WI38 (cell line): Measurements from ENCODE around the gene NFILZ.

Experiments used
- H3K4me3 ChIP-seq: 2 replicates; pipeline ENCODE4 v1.5.1; 2011; ENCODE audit warnings: low read depth, mild to moderate bottlenecking, control low read depth, low read length
- TF ChIP-seq, protein P1 (sequence below): IDR thresholded peaks from 2 replicates; pipeline ENCODE4 v1.5.1; 2012; ENCODE audit warnings: low read depth, mild to moderate bottlenecking, control low read depth, low read length

NFILZ gene

GRCh38 chr19:8593931-8594330 is 36.5 kb upstream of the NFILZ start:
- TF ChIP-seq, protein P1, sequence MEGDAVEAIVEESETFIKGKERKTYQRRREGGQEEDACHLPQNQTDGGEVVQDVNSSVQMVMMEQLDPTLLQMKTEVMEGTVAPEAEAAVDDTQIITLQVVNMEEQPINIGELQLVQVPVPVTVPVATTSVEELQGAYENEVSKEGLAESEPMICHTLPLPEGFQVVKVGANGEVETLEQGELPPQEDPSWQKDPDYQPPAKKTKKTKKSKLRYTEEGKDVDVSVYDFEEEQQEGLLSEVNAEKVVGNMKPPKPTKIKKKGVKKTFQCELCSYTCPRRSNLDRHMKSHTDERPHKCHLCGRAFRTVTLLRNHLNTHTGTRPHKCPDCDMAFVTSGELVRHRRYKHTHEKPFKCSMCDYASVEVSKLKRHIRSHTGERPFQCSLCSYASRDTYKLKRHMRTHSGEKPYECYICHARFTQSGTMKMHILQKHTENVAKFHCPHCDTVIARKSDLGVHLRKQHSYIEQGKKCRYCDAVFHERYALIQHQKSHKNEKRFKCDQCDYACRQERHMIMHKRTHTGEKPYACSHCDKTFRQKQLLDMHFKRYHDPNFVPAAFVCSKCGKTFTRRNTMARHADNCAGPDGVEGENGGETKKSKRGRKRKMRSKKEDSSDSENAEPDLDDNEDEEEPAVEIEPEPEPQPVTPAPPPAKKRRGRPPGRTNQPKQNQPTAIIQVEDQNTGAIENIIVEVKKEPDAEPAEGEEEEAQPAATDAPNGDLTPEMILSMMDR, result no peak
- no peak overlapping the region for H3K4me3 ChIP-seq

DNA sequence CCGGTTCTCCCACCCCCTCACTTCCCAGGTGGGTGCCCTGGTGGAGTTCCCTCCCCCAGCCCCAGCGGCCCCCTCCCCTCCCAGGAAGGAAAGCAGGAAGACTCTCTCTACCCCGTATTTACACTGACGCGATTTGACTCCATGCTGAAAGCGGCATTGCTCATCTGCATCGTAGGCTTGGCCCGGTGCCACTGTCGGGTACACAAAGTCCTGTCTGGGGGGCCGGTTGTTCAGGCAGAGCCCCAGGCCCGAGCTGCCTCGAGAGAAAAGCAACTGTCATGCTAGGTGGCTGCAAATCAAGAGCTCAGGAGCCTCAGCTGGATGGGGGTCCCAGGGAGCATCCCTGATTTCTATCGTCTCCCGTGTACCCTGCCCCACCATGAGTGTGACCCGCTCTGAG is 34.8 kb upstream of the NFILZ start:
- TF ChIP-seq, protein P1, result no peak

DNA sequence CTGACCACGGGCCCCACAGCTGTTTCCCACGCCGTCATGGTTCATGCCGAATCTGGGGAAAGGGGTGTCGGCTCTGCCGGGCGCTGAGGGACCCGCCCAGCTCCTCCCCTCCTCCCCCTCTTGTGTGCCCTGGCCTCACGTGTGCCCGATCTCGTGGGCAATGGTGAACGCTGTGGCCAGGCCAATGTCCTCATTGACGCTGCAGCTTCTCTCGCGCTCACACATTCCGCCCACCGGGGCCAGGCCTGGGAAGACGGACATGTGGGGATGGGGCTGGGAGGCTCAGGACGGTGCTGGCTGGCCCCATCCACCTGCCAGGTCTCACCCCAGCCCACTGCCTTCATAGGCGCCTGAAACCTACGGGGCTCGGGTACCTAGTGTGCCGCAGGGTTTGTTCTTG is 34.3 kb upstream of the NFILZ start:
- TF ChIP-seq, protein P1, result no peak
- H3K4me3 ChIP-seq, result no peak overlapping the region

More for the DNA sequence above, 34.8 kb upstream of the NFILZ start:
- H3K4me3 ChIP-seq, result no peak overlapping the region

DNA sequence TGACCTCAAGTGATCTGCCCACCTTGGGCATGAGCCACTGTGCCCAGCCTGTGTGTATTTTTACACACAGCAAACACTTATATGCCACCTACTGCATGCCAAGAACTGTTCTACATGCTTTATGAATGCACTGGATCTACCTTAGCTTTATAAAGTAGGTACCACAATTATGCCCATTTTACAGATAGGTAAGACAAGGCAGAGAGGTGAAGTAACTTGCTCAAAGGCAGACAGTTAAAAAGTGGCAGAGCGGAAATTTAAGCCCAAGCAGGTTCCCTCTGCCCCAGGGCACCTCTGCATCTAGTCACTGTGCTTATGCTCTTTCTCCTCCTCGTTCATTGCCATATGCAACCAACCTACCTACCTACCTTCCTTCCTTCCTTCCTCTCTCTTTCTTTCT is 30.4 kb upstream of the NFILZ start:
- TF ChIP-seq, protein P1, result no peak
- no peak overlapping the region for H3K4me3 ChIP-seq

- TF ChIP-seq, protein P1, result no peak
- H3K4me3 ChIP-seq, result no peak overlapping the region
Observed at GRCh38 chr19:8600816-8601215, 29.6 kb upstream of the NFILZ start.

- H3K4me3 ChIP-seq, result no peak overlapping the region
- TF ChIP-seq, protein P1, result no peak
Observed at GRCh38 chr19:8601796-8602195, 28.6 kb upstream of the NFILZ start.

DNA sequence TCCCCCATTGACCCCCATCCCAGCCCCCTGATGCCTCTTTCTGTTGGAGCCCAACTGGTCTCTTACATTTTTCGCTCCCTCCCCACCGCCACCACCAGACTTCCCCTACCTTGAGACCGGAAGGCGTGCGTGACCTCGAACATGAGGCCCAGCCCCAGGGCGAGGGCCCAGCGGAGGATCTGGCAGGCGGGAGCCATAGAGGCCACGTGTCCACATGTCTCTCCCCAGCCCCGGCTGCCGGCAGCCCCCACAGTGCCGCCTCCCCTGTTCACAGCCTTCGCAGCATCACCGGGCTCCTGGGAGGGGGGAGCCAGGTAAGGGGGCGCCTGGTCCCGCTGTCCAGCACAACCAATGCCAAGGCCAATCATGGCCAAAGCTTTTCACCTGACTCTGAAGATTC is 24.9 kb upstream of the NFILZ start:
- TF ChIP-seq, protein P1, result no peak
- no peak overlapping the region for H3K4me3 ChIP-seq
